NCI-H446 (cell line): ENCODE measurements around the gene CHST14.

ENCODE experiments used
- DNase-seq, 2 experiments: peaks; one replicate each; lab custom pipeline; 2025; lab: John Stamatoyannopoulos, UW

CHST14 gene

DNA sequence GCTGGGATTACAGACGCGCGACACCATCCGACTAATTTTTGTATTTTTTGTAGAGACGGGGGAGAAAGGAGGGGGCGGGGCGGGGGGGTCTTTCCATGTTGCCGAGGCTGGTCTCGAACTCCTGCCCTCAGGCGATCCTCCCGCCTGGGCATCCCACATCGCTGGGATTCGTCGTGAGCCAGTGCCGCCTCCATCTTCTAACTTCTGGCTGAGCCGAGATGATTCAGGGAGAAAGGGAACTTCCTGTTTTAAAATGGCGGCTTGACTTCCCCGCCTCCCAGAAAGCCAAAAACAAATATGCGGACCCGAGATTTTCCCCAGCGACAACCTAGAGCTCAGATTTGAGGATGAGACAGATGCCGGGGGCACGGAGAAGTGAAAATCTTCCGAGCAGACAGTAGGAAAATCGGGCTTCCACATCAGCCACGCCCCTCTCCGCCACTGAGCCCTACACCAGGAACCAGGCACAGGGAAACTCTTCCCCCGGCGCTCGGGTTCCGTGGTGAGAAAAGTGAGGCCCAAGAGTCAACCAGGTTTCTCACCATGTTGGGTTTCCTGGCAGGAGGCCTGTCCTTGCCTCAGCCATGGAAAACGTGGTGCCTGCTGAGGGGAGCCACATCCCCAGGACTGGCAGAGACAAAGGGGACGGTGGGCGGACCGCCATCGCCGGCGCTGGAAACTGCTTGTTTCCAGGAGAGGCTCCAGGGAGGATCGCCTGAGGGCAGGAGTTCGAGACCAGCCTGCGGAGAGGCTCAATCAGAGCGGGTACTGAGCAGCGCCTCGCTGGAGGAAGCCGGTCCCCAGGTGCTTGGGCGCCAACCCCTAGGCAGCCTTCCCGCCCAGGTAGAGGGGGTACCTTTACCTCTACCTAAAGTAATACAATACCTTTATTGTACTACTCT, 18.7 kb downstream of the CHST14 start:
- no peak for DNase-seq

DNA sequence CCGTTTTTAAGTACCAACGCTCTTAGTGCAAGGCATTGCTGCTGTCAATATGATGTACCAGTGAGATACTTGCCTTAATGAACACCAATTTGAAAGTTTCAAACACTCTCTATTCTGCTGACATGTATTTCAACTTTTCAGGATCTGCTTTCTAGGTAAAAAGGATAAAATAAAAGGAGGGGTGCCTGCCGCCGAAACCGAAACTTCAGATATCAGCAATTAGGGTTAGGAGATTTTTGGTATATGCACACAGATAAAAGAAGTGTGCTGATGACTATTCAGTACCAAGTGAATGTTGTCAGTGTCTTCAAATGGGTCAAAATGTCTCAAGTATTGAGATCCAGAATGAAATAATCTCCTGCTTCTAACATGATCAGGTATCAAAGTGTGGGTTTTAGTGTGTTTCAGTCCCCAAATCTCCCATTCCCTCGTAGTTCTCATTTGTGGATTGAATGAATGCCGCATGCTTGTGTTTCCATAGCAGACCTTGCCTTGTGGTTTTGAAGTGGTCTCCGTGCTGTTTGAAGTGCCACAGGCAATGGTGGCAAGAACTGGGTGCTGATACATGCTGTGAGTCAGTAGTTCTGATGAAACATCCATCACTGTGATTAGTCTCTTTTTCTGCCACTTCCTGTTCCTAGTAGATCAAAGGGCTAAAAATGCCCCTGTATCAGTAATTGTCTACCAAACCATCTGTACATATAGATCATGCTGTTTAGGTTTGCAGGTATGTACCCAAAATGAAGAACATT, 22.5 kb downstream of the CHST14 start:
- DNase-seq, result no peak

DNA sequence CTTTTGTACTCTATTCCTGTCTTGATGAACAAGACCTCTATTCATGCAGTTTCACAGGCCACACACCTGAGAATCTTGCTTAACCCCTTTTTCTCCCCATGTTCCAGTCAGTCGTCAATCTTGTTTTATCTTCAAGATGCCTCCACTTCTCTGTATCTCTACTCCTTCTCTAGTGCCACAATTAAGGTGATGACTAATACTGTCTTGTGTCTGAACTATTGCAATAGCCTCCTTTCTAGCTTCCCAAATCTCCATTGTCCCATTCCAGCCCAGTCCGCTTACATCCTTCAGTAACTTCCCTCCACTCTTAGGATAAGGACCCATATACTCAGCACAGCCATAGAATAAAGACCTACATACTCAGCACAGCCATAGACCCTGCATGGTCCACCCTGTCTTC, 24.7 kb downstream of the CHST14 start:
- DNase-seq, result no peak

DNA sequence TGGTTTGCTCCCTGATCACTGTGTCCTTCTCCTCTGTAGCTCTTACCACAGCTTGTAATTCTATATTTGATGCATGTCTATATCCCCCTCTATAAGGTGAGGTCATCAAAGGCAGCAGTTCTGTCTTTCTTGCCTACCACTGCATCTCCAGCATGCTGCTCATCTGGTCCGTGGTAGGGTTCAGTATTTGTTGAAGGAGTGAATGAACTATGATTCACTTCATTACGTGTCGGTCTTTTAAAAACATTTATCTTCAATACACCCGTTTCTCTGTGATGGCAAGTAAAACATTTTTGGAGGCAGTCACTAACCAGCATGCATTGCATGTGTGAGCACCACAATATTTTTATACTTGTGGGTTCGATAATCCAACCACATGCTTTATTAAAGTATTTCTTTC, 27.6 kb downstream of the CHST14 start:
- DNase-seq, result no peak

GRCh38 chr15:40498891-40499290, 28.1 kb downstream of the CHST14 start:
- no peak for DNase-seq

- no peak for DNase-seq
Observed at GRCh38 chr15:40499931-40500330, 29.1 kb downstream of the CHST14 start.

DNA sequence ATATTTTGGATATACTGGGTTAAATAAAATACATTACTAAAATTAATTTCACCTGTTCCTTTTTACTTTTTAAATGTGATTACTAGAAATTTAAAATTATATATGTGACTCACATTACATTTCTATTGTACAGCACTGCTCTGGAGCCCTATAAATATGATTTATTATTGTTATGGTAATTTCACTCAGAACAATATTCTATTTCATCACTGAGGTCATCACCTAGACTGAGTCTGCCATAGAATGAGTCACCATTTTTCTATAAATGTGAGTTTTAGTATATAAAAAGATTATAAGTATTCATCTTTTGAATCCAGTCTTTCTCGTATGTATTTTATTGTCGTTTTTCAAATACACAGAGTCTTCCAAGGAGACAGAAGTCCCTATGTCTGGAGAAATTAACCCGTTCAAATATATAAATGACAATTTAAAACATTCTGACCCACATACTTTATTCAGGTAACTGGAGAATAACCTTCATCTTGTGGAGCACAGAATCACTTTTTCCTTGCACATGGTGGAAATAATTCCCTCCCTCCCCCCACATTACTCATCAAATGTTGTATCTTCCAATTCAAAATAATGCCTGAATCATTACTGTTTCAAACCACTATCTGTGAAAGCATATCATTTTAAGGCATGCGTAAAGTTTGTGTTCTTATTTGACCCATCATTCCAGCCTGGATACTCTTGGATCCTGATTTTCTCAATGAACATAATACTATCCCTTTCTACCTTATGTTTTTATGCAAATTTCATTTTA, 30.0 kb downstream of the CHST14 start:
- no peak for DNase-seq

GRCh38 chr15:40501487-40501886, 30.7 kb downstream of the CHST14 start:
- no peak for DNase-seq

- DNase-seq, result peak in 1 of 2 experiments; percentile 51
Observed at GRCh38 chr15:40506964-40507571, 36.3 kb downstream of the CHST14 start.

DNA sequence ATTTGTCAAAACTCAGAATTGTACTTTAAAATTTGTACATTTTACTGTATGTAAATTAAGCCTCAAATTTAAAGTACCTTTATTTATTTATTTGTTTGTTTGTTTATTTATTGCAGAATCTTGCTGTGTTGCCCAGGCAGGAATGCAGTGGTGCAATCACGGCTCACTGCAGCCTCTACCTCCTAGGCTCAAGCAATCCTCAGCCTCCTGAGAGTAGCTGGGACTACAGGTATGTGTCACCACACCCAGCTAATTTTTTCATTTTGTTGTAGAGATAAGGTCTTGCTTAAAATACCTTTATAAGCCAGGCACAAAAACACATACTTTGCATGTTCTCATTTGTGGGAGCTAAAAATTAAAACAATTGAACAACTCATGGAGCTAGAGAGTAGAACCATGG, 37.4 kb downstream of the CHST14 start:
- DNase-seq, result no peak

GRCh38 chr15:40510201-40510600, 39.4 kb downstream of the CHST14 start:
- DNase-seq, result no peak

GRCh38 chr15:40511093-40511471, 40.3 kb downstream of the CHST14 start:
- DNase-seq, result no peak

- DNase-seq, result no peak
Observed at GRCh38 chr15:40511472-40512133, 40.8 kb downstream of the CHST14 start.

- no peak for DNase-seq
Observed at GRCh38 chr15:40512440-40512839, 41.7 kb downstream of the CHST14 start.

DNA sequence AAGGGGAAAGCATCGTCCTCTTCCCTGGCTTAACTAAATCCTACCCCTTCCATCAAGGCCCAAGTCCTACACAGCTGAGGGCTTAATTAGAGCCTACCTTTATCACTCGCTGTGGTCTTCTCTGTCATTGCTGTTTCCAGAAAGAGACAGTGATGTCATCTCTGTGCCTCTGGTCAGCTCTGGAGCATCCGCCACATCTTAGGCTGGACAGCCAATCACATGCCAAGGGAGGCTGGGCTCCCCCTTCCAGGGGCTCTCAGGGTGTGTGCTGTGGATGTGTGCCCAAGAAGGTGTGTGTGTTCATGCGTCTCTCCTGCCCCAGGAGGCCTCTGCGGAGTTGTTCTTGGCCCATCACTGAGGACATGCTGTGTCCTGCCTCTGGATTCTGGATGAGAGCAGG, 42.8 kb downstream of the CHST14 start:
- no peak for DNase-seq

- no peak for DNase-seq
Observed at GRCh38 chr15:40516322-40516721, 45.5 kb downstream of the CHST14 start.
